ENCODE measurements around the gene PSME4. TPM values are rescaled to one million over a fixed set of nuclear protein-coding genes. Genes with fewer than 3 reads are reported as not detected.
A peak's percentile ranks its signal among the peaks of the same experiment; 100 is the strongest.
"Not testable (repeated sequence)": the region's sequence is repeated elsewhere in the genome, so short reads cannot be mapped to it uniquely, and the experiment has no call there.

The PSME4 gene
- total and polyA plus RNA-seq, 2 of the 13 experiments (the other 11 are each of a cell fraction or from before 2014, with no cell fraction given) = 52.1 to 77.8 TPM

DNA sequence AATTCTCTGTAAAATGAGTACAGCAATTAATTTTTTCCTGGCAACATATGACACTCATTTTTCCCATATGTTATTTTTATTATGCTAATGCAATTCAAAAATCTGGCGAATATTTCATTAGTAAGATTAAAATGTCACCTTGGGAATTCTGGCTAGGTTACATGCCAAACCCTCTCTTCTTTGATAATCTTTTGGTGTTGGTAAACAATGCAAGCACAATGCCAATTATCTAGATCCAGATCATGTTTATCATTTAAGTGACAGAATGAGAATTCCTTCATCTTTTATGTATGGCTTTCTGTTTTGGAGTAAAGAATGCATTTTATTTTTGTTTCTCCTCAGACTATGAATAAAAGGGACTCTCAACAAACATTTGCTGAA lies 144.8 kb downstream of the PSME4 start:
- no peak for TF ChIP-seq DR1 (CRISPR knock-in tag; IDR thresholded peaks at IDR 0.05)
- TF ChIP-seq SALL1 (CRISPR knock-in tag; IDR thresholded peaks at IDR 0.05) = no peak
- TF ChIP-seq, protein P1, sequence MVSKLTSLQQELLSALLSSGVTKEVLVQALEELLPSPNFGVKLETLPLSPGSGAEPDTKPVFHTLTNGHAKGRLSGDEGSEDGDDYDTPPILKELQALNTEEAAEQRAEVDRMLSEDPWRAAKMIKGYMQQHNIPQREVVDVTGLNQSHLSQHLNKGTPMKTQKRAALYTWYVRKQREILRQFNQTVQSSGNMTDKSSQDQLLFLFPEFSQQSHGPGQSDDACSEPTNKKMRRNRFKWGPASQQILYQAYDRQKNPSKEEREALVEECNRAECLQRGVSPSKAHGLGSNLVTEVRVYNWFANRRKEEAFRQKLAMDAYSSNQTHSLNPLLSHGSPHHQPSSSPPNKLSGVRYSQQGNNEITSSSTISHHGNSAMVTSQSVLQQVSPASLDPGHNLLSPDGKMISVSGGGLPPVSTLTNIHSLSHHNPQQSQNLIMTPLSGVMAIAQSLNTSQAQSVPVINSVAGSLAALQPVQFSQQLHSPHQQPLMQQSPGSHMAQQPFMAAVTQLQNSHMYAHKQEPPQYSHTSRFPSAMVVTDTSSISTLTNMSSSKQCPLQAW (CRISPR knock-in tag; IDR thresholded peaks at IDR 0.05) = no peak
- ATAC-seq (no peak), DNase-seq (ENCODE audit: low spot score) (no peak), FAIRE-seq (no peak)
- 24% methylated on average over 1 of the region's 1 CpG for WGBS (ENCODE audit: low lambda C conversion rate)
- POLR2A ChIA-PET = no interaction called here
- CTCF ChIA-PET (ENCODE audit: low intra/inter-chr PET ratio, low total read pairs) = no interaction called here
- in situ Hi-C loops (cut with HindIII; ENCODE audit: extremely low pct_ligation_motif_present, low pct_unique_long_range_greater_than_20kb) = no loop called here
- Histone ChIP-seq H3K4me2 (ENCODE audit: low read depth, low read length) (peak overlapping the region; percentile 61), H2AFZ (ENCODE audit: low read length) (no peak overlapping the region), H3K9ac (ENCODE audit: insufficient read depth, low read depth, low read length) (peak overlapping the region; percentile 68), H3K4me1 (ENCODE audit: insufficient read depth, low read length) (peaks cover 53% of the 10 kb centered on the region), H3K27ac (ENCODE audit: extremely low read length, insufficient read depth, low read length) (peak overlapping the region; percentile 93), H3K9me3 (ENCODE audit: low read length) (no peaks in the 10 kb centered on the region), H3K79me2 (ENCODE audit: insufficient read depth, low read length) (no peaks in the 10 kb centered on the region), H3K4me3 (replicated peaks in 1 of 3; ENCODE audit: insufficient read depth in 1 of 3, low read depth in 2 of 3, low read length in 3 of 3) (peak overlapping the region in 2 of 3 experiments; percentile 20 to 44; a peak in 2 of 6 replicates), H4K20me1 (ENCODE audit: insufficient read depth, low read length) (no peaks in the 10 kb centered on the region), H3K27me3 (ENCODE audit: control insufficient read depth in 1 of 2, insufficient read depth in 2 of 2, low read length in 2 of 2) (no peaks in the 10 kb centered on the region), H3K36me3 (replicated peaks in 1 of 2; ENCODE audit: control insufficient read depth in 1 of 2, insufficient read depth in 2 of 2, low read length in 2 of 2) (no peaks in the 10 kb centered on the region)
- intact Hi-C loops (cut with micrococcal nuclease; ENCODE audit: unreplicated experiment) = loop anchor here (2.0 kb wide), 1 partner anchor 39 kb away; the partner anchor contains the start of genes ASB3 and ERLEC1
- no TSS peak for BruUV-seq (replicated peaks)

DNA sequence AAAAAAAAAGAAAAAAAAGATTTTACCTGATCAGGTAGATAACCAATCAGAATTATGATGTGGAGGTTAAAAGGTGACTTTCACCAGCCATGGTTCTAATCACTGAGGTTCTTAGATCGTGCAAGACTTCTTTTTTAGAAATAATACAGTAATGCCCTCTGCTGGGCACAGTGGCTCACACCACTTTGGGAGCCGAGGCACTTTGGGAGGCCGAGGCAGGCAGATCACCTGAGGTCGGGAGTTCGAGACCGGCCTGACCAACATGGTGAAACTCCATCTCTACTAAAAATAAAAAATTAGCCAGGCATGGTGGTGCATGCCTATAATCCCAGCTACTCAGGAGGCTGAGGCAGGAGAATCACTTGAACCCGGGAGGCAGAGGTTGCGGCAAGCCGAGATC lies 147.2 kb downstream of the PSME4 start:
- H3K27me3 ChIP-seq (ENCODE audit: control insufficient read depth in 1 of 2, insufficient read depth in 2 of 2, low read length in 2 of 2); ATAC-seq; POLR2A ChIA-PET; H4K20me1 ChIP-seq (ENCODE audit: insufficient read depth, low read length); BruUV-seq (replicated peaks); H3K9me3 ChIP-seq (ENCODE audit: low read length); H2AFZ ChIP-seq (ENCODE audit: low read length); CTCF ChIA-PET (ENCODE audit: low intra/inter-chr PET ratio, low total read pairs); intact Hi-C loops (cut with micrococcal nuclease; ENCODE audit: unreplicated experiment); in situ Hi-C loops (cut with HindIII; ENCODE audit: extremely low pct_ligation_motif_present, low pct_unique_long_range_greater_than_20kb); H3K9ac ChIP-seq (ENCODE audit: insufficient read depth, low read depth, low read length); H3K27ac ChIP-seq (ENCODE audit: extremely low read length, insufficient read depth, low read length); H3K4me3 ChIP-seq (replicated peaks in 1 of 3; ENCODE audit: insufficient read depth in 1 of 3, low read depth in 2 of 3, low read length in 3 of 3); H3K4me2 ChIP-seq (ENCODE audit: low read depth, low read length); H3K79me2 ChIP-seq (ENCODE audit: insufficient read depth, low read length); FAIRE-seq; TF ChIP-seq SOX6 (IDR thresholded peaks at IDR 0.05): not testable (repeated sequence)
- H3K36me3 ChIP-seq (replicated peaks in 1 of 2; ENCODE audit: control insufficient read depth in 1 of 2, insufficient read depth in 2 of 2, low read length in 2 of 2) = peaks cover 7 to 13% of the 10 kb centered on the region in 2 experiments; a peak in 4 of 5 replicates
- WGBS (ENCODE audit: low lambda C conversion rate) = 93% methylated on average over 9 of the region's 9 CpGs
- H3K4me1 ChIP-seq (ENCODE audit: insufficient read depth, low read length) = peaks cover 52% of the 10 kb centered on the region
- DNase-seq (ENCODE audit: low spot score) = peak; percentile 21
- TF ChIP-seq ZMYM2 (CRISPR knock-in tag; IDR thresholded peaks at IDR 0.05) (peak; percentile 83), CCDC6 (CRISPR knock-in tag; IDR thresholded peaks at IDR 0.05) (0 out of 2 replicates have a peak, but pooled peaks have one; percentile 24), SOX6 (CRISPR knock-in tag; IDR thresholded peaks at IDR 0.05) (0 out of 2 replicates have a peak, but pooled peaks have one; percentile 12), ADNP (CRISPR knock-in tag; IDR thresholded peaks at IDR 0.05) (peak; percentile 64; the same call in 1 of the 2 replicates), STAG1 (CRISPR knock-in tag; IDR thresholded peaks at IDR 0.05) (peak; percentile 52; the same call in 1 of the 2 replicates)
- TF ChIP-seq, protein P2, sequence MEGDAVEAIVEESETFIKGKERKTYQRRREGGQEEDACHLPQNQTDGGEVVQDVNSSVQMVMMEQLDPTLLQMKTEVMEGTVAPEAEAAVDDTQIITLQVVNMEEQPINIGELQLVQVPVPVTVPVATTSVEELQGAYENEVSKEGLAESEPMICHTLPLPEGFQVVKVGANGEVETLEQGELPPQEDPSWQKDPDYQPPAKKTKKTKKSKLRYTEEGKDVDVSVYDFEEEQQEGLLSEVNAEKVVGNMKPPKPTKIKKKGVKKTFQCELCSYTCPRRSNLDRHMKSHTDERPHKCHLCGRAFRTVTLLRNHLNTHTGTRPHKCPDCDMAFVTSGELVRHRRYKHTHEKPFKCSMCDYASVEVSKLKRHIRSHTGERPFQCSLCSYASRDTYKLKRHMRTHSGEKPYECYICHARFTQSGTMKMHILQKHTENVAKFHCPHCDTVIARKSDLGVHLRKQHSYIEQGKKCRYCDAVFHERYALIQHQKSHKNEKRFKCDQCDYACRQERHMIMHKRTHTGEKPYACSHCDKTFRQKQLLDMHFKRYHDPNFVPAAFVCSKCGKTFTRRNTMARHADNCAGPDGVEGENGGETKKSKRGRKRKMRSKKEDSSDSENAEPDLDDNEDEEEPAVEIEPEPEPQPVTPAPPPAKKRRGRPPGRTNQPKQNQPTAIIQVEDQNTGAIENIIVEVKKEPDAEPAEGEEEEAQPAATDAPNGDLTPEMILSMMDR (CRISPR knock-in tag; IDR thresholded peaks at IDR 0.05) = peak; percentile 57
- TF ChIP-seq, protein P3, sequence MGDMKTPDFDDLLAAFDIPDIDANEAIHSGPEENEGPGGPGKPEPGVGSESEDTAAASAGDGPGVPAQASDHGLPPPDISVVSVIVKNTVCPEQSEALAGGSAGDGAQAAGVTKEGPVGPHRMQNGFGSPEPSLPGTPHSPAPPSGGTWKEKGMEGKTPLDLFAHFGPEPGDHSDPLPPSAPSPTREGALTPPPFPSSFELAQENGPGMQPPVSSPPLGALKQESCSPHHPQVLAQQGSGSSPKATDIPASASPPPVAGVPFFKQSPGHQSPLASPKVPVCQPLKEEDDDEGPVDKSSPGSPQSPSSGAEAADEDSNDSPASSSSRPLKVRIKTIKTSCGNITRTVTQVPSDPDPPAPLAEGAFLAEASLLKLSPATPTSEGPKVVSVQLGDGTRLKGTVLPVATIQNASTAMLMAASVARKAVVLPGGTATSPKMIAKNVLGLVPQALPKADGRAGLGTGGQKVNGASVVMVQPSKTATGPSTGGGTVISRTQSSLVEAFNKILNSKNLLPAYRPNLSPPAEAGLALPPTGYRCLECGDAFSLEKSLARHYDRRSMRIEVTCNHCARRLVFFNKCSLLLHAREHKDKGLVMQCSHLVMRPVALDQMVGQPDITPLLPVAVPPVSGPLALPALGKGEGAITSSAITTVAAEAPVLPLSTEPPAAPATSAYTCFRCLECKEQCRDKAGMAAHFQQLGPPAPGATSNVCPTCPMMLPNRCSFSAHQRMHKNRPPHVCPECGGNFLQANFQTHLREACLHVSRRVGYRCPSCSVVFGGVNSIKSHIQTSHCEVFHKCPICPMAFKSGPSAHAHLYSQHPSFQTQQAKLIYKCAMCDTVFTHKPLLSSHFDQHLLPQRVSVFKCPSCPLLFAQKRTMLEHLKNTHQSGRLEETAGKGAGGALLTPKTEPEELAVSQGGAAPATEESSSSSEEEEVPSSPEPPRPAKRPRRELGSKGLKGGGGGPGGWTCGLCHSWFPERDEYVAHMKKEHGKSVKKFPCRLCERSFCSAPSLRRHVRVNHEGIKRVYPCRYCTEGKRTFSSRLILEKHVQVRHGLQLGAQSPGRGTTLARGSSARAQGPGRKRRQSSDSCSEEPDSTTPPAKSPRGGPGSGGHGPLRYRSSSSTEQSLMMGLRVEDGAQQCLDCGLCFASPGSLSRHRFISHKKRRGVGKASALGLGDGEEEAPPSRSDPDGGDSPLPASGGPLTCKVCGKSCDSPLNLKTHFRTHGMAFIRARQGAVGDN (CRISPR knock-in tag; IDR thresholded peaks at IDR 0.05) = peak; percentile 18; the same call in 1 of the 2 replicates

Measured in HepG2 (cell line).